Measurements from ENCODE around the gene NFE2L3.
"Not testable (repeated sequence)": the region's sequence is repeated elsewhere in the genome, so short reads cannot be mapped to it uniquely, and the experiment has no call there.

NFE2L3 gene

DNA sequence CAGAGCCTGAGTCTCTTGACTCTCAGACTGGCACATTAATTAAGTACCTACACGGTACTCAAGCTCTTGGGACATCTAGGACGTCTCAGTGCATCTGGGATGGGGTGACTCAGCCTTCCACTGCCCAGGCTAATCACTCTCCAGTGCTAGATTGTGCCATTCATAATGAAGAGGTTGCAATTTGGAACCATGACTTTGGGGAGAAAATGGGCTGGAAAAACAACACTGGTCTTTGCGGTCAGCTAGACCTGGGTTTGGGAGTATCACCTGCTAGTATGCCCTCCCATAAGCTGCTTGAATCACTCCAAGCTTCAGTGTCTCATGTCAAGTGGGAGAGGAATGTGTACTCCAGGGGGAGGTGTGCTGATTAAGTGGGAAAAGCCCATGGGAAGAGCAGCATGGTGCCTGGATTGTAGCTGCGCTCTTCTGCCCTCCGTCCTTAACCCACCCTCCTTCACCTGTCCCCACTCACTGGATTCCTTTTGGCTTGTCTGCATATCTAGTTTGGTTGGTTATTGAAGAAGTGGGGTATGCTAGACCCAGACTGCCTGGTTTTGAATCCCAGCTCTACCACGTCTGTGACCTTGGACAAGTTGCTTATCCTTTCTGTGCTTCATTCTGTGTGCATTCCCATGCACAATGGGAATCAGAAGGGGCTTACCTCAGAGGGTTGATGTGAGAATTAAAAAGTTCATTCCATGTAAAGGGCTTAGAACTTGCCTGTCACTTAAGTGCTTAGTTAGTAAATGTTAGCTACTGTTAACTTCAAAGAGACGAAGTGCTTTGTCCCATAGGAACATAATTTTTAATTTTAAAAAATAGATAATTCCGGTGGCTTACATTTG is 3.8 kb downstream of the NFE2L3 start:
- no peak for DNase-seq (ENCODE audit: insufficient read length, low spot score)
- FAIRE-seq: no peak
- no peak for TF ChIP-seq POLR2AphosphoS5 (IDR thresholded peaks at IDR 0.05; ENCODE audit: low read depth, low read length)
- TF ChIP-seq TAF1 (IDR thresholded peaks at IDR 0.05; ENCODE audit: low read depth, low read length): no peak
- no peak for TF ChIP-seq POLR2A (IDR thresholded peaks at IDR 0.05; ENCODE audit: low read depth, low read length)
- TF ChIP-seq SPI1 (IDR thresholded peaks at IDR 0.05; ENCODE audit: low read depth, low read length): no peak
- no peak; the same call in 1 of the 2 replicates for TF ChIP-seq POU2F2 (IDR thresholded peaks at IDR 0.05; ENCODE audit: low read depth, low read length)
- no peak for TF ChIP-seq PAX5 (IDR thresholded peaks at IDR 0.05; ENCODE audit: insufficient read depth, low read length, severe bottlenecking)

- TF ChIP-seq POLR2AphosphoS5 (IDR thresholded peaks at IDR 0.05; ENCODE audit: low read depth, low read length) (no peak), PAX5 (IDR thresholded peaks at IDR 0.05; ENCODE audit: insufficient read depth, low read length, severe bottlenecking) (peak; percentile 28), SPI1 (IDR thresholded peaks at IDR 0.05; ENCODE audit: low read depth, low read length) (peak; percentile 68), POLR2A (IDR thresholded peaks at IDR 0.05; ENCODE audit: low read depth, low read length) (peak; percentile 57)
- DNase-seq (ENCODE audit: insufficient read length, low spot score) (no peak), FAIRE-seq (peak; percentile 64)
These were observed 4.7 kb downstream of the NFE2L3 start for GRCh38 chr7:26156451-26157420.

- DNase-seq (ENCODE audit: insufficient read length, low spot score): no peak
- TF ChIP-seq POU2F2 (IDR thresholded peaks at IDR 0.05; ENCODE audit: low read depth, low read length) (no peak), SPI1 (IDR thresholded peaks at IDR 0.05; ENCODE audit: low read depth, low read length) (no peak), TAF1 (IDR thresholded peaks at IDR 0.05; ENCODE audit: low read depth, low read length) (no peak), PAX5 (IDR thresholded peaks at IDR 0.05; ENCODE audit: insufficient read depth, low read length, severe bottlenecking) (no peak), POLR2AphosphoS5 (IDR thresholded peaks at IDR 0.05; ENCODE audit: low read depth, low read length) (no peak), POLR2A (IDR thresholded peaks at IDR 0.05; ENCODE audit: low read depth, low read length) (no peak)
- no peak for FAIRE-seq
These were observed 5.6 kb downstream of the NFE2L3 start for GRCh38 chr7:26157520-26158105.

DNA sequence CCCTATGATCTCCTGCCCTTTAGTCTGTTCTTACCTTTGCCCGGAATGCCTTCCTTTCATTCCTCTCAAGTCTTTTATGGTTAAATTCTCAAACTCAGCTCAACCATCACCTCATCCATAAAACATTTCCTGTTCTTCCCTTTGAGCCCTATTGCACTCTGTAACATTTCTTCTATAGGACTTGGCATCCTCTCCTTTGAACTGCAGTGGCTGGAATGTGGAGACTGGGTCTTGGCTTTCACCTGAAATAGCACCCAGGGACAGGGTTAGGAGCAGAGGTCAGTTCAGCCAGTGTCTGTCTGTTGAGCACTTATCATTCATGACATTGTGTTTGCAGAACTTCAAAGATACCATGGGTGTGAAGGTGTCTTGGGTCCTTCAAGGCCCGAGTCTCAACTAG is 7.2 kb downstream of the NFE2L3 start:
- DNase-seq (ENCODE audit: insufficient read length, low spot score) (no peak), FAIRE-seq (no peak)
- TF ChIP-seq PAX5 (IDR thresholded peaks at IDR 0.05; ENCODE audit: insufficient read depth, low read length, severe bottlenecking) (no peak), POLR2A (IDR thresholded peaks at IDR 0.05; ENCODE audit: low read depth, low read length) (no peak), POLR2AphosphoS5 (IDR thresholded peaks at IDR 0.05; ENCODE audit: low read depth, low read length) (no peak), SPI1 (IDR thresholded peaks at IDR 0.05; ENCODE audit: low read depth, low read length) (no peak), TAF1 (IDR thresholded peaks at IDR 0.05; ENCODE audit: low read depth, low read length) (no peak), POU2F2 (IDR thresholded peaks at IDR 0.05; ENCODE audit: low read depth, low read length) (no peak)

GRCh38 chr7:26160896-26161295 is 8.9 kb downstream of the NFE2L3 start:
- TF ChIP-seq POU2F2 (IDR thresholded peaks at IDR 0.05; ENCODE audit: low read depth, low read length): no peak
- TF ChIP-seq TAF1 (IDR thresholded peaks at IDR 0.05; ENCODE audit: low read depth, low read length): no peak
- TF ChIP-seq PAX5 (IDR thresholded peaks at IDR 0.05; ENCODE audit: insufficient read depth, low read length, severe bottlenecking): no peak
- TF ChIP-seq POLR2A (IDR thresholded peaks at IDR 0.05; ENCODE audit: low read depth, low read length): no peak
- FAIRE-seq: no peak
- no peak for DNase-seq (ENCODE audit: insufficient read length, low spot score)

- FAIRE-seq: no peak
- TF ChIP-seq PAX5 (IDR thresholded peaks at IDR 0.05; ENCODE audit: insufficient read depth, low read length, severe bottlenecking) (no peak), POLR2AphosphoS5 (IDR thresholded peaks at IDR 0.05; ENCODE audit: low read depth, low read length) (no peak), POLR2A (IDR thresholded peaks at IDR 0.05; ENCODE audit: low read depth, low read length) (no peak), POU2F2 (IDR thresholded peaks at IDR 0.05; ENCODE audit: low read depth, low read length) (no peak), TAF1 (IDR thresholded peaks at IDR 0.05; ENCODE audit: low read depth, low read length) (no peak), SPI1 (IDR thresholded peaks at IDR 0.05; ENCODE audit: low read depth, low read length) (no peak)
- no peak for DNase-seq (ENCODE audit: insufficient read length, low spot score)
These were observed 10.4 kb downstream of the NFE2L3 start for GRCh38 chr7:26162431-26162830.

- not testable (repeated sequence) for DNase-seq (ENCODE audit: insufficient read length, low spot score); FAIRE-seq
These were observed 11.8 kb downstream of the NFE2L3 start for GRCh38 chr7:26163804-26164203.

DNA sequence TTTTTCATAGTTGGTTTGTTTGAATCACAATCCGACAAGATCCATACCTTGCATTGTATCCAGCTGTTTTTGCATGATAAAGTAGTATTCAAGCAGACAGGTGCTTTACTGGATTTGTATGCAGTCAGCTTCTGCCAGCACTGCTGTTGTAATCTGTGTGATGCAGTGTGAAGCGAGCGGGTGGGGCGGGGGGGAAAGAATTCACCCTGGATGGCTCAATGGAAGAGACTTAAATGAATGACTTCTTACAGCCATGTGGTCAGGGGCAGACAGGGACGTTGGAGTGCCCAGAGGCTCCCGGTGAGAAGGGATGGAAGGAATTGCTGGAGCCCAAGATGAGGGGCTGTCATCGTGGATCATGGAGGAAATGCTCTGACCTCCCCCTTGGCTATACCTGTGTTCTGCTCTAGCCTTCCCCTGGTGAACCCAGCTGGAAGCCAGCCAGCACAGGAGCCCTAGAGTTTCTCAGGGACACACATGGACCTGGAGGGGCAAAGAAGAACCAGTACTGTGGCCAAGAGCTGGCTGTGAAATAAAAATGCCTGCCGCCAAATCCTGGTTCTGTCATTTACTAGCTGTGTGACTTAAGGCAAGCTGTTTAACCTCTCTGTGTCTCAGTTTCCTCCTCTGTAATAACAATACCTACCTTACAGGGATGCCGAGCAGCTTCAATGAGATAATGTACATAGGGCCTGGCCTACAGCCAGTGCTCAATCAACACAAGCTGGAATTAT is 14.1 kb downstream of the NFE2L3 start:
- no peak for TF ChIP-seq TAF1 (IDR thresholded peaks at IDR 0.05; ENCODE audit: low read depth, low read length)
- TF ChIP-seq POLR2A (IDR thresholded peaks at IDR 0.05; ENCODE audit: low read depth, low read length): no peak
- no peak for TF ChIP-seq POU2F2 (IDR thresholded peaks at IDR 0.05; ENCODE audit: low read depth, low read length)
- TF ChIP-seq SPI1 (IDR thresholded peaks at IDR 0.05; ENCODE audit: low read depth, low read length): no peak
- TF ChIP-seq PAX5 (IDR thresholded peaks at IDR 0.05; ENCODE audit: insufficient read depth, low read length, severe bottlenecking): no peak
- no peak for TF ChIP-seq POLR2AphosphoS5 (IDR thresholded peaks at IDR 0.05; ENCODE audit: low read depth, low read length)
- no peak for FAIRE-seq
- no peak for DNase-seq (ENCODE audit: insufficient read length, low spot score)

Data from GM12891 (cell line).